Measurements from ENCODE around the gene SPTB. TPM values are rescaled to one million over a fixed set of nuclear protein-coding genes. Genes with fewer than 3 reads are reported as not detected.

The SPTB gene
- polyA plus RNA-seq, 3 donors = 15.5 to 18.8 (median 16.2) TPM

GRCh38 chr14:64795211-64795610, 84.5 kb downstream of the SPTB start:
- DNase-seq = no peak

- DNase-seq = no peak
These were observed 86.7 kb downstream of the SPTB start for GRCh38 chr14:64792871-64793560.

GRCh38 chr14:64792231-64792630, 87.5 kb downstream of the SPTB start:
- no peak for DNase-seq

- no peak for DNase-seq
These were observed 89.2 kb downstream of the SPTB start for GRCh38 chr14:64790478-64790877.

GRCh38 chr14:64789696-64790095, 90.0 kb downstream of the SPTB start:
- no peak for DNase-seq

- no peak for DNase-seq
These were observed 91.0 kb downstream of the SPTB start for GRCh38 chr14:64788706-64789105.

GRCh38 chr14:64787619-64788018, 92.1 kb downstream of the SPTB start:
- no peak for DNase-seq

- no peak for DNase-seq
These were observed 93.2 kb downstream of the SPTB start for GRCh38 chr14:64786296-64787149.

- no peak for DNase-seq
These were observed 95.7 kb downstream of the SPTB start for GRCh38 chr14:64784006-64784405.

GRCh38 chr14:64782196-64782595, 97.5 kb downstream of the SPTB start:
- no peak for DNase-seq

GRCh38 chr14:64779472-64779871, 100.2 kb downstream of the SPTB start:
- DNase-seq = no peak

- DNase-seq = no peak
These were observed 101.5 kb downstream of the SPTB start for GRCh38 chr14:64778104-64778754.

- no peak for DNase-seq
These were observed 102.2 kb downstream of the SPTB start for GRCh38 chr14:64777461-64777860.

- DNase-seq = no peak
These were observed 104.5 kb downstream of the SPTB start for GRCh38 chr14:64775081-64775777.

- no peak for DNase-seq
These were observed 105.4 kb downstream of the SPTB start for GRCh38 chr14:64774272-64774671.

- no peak for DNase-seq
These were observed 106.1 kb downstream of the SPTB start for GRCh38 chr14:64773577-64773976.

- DNase-seq = no peak
These were observed 106.7 kb downstream of the SPTB start for GRCh38 chr14:64773046-64773445.

- DNase-seq = no peak
These were observed 107.2 kb downstream of the SPTB start for GRCh38 chr14:64772397-64772950.

GRCh38 chr14:64771161-64771560, 108.5 kb downstream of the SPTB start:
- DNase-seq = no peak

GRCh38 chr14:64770751-64771150, 109.0 kb downstream of the SPTB start:
- DNase-seq = no peak

GRCh38 chr14:64769096-64770020, 110.3 kb downstream of the SPTB start:
- no peak for DNase-seq
